H1 (cell line): ENCODE measurements around the gene SIRT7.

Experiments used
- CBX5 ChIP-seq: fragments of 300-800, 300-1000 bp; sonication (generic); IDR thresholded peaks from 2 replicates; pipeline ENCODE4 v1.7.1; 2016; ENCODE audit warnings: antibody characterized with exemption, low read length, low read depth
- CEBPB ChIP-seq: IDR thresholded peaks from 2 replicates; pipeline ENCODE4 v1.6.1; 2012; ENCODE audit warnings: low read depth, low read length
- CREB1 ChIP-seq: IDR thresholded peaks from 2 replicates; pipeline ENCODE4 v1.6.1; 2012; ENCODE audit warnings: inconsistent platforms
- EZH2 ChIP-seq: fragments of 200-600 bp; sonication (generic); IDR thresholded peaks from 2 replicates; pipeline ENCODE4 v1.7.1; 2012; ENCODE audit warnings: low read depth, mild to moderate bottlenecking, moderate library complexity, low read length, inconsistent platforms; ENCODE audit not compliant: severe bottlenecking
- FOSL1 ChIP-seq: IDR thresholded peaks from 2 replicates; pipeline ENCODE4 v1.6.1; 2011; ENCODE audit warnings: mild to moderate bottlenecking, low read depth, low read length, moderate library complexity; ENCODE audit not compliant: insufficient read depth
- MAX ChIP-seq: IDR thresholded peaks from 2 replicates; pipeline ENCODE4 v1.6.1; 2012; ENCODE audit warnings: inconsistent platforms
- PHF8 ChIP-seq: fragments of 200-600 bp; sonication (generic); conservative IDR thresholded peaks from 2 replicates; pipeline ENCODE4 v1.7.1; 2012; ENCODE audit warnings: low read depth, mild to moderate bottlenecking, inconsistent platforms, low read length, moderate library complexity
- POLR2A ChIP-seq, 2 experiments: IDR thresholded peaks; 1 replicate in 1 of 2; 2 replicates in 1 of 2; pipeline ENCODE4 v1.6.1; 2011; ENCODE audit warnings: low read depth in 2 of 2, low read length in 2 of 2, mild to moderate bottlenecking in 2 of 2; ENCODE audit errors: control extremely low read depth in 1 of 2
- SIX5 ChIP-seq: IDR thresholded peaks from 2 replicates; pipeline ENCODE4 v1.6.1; 2011; ENCODE audit warnings: mild to moderate bottlenecking, low read depth, low read length
- SUZ12 ChIP-seq: fragments of 200-600 bp; sonication (generic); IDR thresholded peaks from 2 replicates; pipeline ENCODE4 v1.6.1; 2012; ENCODE audit warnings: mild to moderate bottlenecking, inconsistent platforms, low read length, moderate library complexity, mixed read lengths
- TAF7 ChIP-seq: optimal IDR thresholded peaks from 2 replicates; pipeline ENCODE3; 2011; ENCODE audit warnings: low read depth, mild to moderate bottlenecking, inconsistent platforms, low read length, moderate library complexity, borderline replicate concordance
- TF ChIP-seq, protein P1 (sequence below), 3 experiments: IDR thresholded peaks; 1 replicate in 2 of 3; 2 replicates in 1 of 3; pipeline versions ENCODE4 v1.5.1 to v1.6.1; 2011; ENCODE audit warnings: low read length in 3 of 3, mild to moderate bottlenecking in 3 of 3, inconsistent platforms in 2 of 3, low read depth in 1 of 3, moderate library complexity in 1 of 3; ENCODE audit not compliant: insufficient read depth in 1 of 3; ENCODE audit errors: control extremely low read depth in 1 of 3
- TF ChIP-seq, protein P2 (sequence below): fragments of 300-600 bp; sonication (generic); IDR thresholded peaks from 2 replicates; pipeline ENCODE4 v1.7.1; 2012; ENCODE audit warnings: low read length, moderate library complexity, mild to moderate bottlenecking, inconsistent platforms; ENCODE audit not compliant: insufficient replicate concordance
- TF ChIP-seq, protein P3 (sequence below): IDR thresholded peaks from 2 replicates; pipeline ENCODE4 v1.6.1; 2011; ENCODE audit warnings: low read depth, mild to moderate bottlenecking, low read length; ENCODE audit not compliant: insufficient read depth

DNA sequence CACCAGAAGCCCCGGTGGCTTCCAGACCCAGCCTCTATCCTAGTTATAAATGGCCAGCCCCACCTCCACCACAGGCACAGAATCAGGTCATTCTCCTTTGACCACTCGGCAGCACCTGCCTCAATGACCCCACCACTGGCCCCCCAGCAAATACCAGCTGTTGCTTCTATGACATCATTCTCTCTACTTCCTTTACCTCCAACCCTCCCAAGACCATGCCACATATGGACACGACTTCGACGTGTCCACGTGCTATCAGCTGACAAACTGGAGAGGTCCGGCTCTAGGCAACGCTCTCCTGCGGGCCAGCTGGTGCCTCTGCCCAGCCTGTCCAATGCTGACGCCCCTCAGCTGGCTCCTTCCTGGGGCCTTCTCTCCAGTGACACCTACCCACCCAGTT is 32.5 kb downstream of the SIRT7 start:
- TF ChIP-seq POLR2A (IDR thresholded peaks at IDR 0.05; ENCODE audit: control extremely low read depth in 1 of 2, low read depth in 2 of 2, low read length in 2 of 2) (no peak), CBX5 (no peak), SUZ12 (no peak), TAF7 (no peak), SIX5 (no peak), MAX (no peak), PHF8 (no peak), CREB1 (no peak), EZH2 (no peak), CEBPB (no peak), FOSL1 (no peak)
- TF ChIP-seq, protein P1, sequence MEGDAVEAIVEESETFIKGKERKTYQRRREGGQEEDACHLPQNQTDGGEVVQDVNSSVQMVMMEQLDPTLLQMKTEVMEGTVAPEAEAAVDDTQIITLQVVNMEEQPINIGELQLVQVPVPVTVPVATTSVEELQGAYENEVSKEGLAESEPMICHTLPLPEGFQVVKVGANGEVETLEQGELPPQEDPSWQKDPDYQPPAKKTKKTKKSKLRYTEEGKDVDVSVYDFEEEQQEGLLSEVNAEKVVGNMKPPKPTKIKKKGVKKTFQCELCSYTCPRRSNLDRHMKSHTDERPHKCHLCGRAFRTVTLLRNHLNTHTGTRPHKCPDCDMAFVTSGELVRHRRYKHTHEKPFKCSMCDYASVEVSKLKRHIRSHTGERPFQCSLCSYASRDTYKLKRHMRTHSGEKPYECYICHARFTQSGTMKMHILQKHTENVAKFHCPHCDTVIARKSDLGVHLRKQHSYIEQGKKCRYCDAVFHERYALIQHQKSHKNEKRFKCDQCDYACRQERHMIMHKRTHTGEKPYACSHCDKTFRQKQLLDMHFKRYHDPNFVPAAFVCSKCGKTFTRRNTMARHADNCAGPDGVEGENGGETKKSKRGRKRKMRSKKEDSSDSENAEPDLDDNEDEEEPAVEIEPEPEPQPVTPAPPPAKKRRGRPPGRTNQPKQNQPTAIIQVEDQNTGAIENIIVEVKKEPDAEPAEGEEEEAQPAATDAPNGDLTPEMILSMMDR (IDR thresholded peaks at IDR 0.05; ENCODE audit: control extremely low read depth in 1 of 3, insufficient read depth in 1 of 3, low read depth in 1 of 3, low read length in 3 of 3): no peak
- TF ChIP-seq, protein P2, sequence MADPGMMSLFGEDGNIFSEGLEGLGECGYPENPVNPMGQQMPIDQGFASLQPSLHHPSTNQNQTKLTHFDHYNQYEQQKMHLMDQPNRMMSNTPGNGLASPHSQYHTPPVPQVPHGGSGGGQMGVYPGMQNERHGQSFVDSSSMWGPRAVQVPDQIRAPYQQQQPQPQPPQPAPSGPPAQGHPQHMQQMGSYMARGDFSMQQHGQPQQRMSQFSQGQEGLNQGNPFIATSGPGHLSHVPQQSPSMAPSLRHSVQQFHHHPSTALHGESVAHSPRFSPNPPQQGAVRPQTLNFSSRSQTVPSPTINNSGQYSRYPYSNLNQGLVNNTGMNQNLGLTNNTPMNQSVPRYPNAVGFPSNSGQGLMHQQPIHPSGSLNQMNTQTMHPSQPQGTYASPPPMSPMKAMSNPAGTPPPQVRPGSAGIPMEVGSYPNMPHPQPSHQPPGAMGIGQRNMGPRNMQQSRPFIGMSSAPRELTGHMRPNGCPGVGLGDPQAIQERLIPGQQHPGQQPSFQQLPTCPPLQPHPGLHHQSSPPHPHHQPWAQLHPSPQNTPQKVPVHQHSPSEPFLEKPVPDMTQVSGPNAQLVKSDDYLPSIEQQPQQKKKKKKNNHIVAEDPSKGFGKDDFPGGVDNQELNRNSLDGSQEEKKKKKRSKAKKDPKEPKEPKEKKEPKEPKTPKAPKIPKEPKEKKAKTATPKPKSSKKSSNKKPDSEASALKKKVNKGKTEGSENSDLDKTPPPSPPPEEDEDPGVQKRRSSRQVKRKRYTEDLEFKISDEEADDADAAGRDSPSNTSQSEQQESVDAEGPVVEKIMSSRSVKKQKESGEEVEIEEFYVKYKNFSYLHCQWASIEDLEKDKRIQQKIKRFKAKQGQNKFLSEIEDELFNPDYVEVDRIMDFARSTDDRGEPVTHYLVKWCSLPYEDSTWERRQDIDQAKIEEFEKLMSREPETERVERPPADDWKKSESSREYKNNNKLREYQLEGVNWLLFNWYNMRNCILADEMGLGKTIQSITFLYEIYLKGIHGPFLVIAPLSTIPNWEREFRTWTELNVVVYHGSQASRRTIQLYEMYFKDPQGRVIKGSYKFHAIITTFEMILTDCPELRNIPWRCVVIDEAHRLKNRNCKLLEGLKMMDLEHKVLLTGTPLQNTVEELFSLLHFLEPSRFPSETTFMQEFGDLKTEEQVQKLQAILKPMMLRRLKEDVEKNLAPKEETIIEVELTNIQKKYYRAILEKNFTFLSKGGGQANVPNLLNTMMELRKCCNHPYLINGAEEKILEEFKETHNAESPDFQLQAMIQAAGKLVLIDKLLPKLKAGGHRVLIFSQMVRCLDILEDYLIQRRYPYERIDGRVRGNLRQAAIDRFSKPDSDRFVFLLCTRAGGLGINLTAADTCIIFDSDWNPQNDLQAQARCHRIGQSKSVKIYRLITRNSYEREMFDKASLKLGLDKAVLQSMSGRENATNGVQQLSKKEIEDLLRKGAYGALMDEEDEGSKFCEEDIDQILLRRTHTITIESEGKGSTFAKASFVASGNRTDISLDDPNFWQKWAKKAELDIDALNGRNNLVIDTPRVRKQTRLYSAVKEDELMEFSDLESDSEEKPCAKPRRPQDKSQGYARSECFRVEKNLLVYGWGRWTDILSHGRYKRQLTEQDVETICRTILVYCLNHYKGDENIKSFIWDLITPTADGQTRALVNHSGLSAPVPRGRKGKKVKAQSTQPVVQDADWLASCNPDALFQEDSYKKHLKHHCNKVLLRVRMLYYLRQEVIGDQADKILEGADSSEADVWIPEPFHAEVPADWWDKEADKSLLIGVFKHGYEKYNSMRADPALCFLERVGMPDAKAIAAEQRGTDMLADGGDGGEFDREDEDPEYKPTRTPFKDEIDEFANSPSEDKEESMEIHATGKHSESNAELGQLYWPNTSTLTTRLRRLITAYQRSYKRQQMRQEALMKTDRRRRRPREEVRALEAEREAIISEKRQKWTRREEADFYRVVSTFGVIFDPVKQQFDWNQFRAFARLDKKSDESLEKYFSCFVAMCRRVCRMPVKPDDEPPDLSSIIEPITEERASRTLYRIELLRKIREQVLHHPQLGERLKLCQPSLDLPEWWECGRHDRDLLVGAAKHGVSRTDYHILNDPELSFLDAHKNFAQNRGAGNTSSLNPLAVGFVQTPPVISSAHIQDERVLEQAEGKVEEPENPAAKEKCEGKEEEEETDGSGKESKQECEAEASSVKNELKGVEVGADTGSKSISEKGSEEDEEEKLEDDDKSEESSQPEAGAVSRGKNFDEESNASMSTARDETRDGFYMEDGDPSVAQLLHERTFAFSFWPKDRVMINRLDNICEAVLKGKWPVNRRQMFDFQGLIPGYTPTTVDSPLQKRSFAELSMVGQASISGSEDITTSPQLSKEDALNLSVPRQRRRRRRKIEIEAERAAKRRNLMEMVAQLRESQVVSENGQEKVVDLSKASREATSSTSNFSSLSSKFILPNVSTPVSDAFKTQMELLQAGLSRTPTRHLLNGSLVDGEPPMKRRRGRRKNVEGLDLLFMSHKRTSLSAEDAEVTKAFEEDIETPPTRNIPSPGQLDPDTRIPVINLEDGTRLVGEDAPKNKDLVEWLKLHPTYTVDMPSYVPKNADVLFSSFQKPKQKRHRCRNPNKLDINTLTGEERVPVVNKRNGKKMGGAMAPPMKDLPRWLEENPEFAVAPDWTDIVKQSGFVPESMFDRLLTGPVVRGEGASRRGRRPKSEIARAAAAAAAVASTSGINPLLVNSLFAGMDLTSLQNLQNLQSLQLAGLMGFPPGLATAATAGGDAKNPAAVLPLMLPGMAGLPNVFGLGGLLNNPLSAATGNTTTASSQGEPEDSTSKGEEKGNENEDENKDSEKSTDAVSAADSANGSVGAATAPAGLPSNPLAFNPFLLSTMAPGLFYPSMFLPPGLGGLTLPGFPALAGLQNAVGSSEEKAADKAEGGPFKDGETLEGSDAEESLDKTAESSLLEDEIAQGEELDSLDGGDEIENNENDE: no peak
- TF ChIP-seq, protein P3, sequence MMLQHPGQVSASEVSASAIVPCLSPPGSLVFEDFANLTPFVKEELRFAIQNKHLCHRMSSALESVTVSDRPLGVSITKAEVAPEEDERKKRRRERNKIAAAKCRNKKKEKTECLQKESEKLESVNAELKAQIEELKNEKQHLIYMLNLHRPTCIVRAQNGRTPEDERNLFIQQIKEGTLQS: no peak
